ENCODE results near the gene DSCAML1. TPM values are rescaled to one million over a fixed set of nuclear protein-coding genes. Genes with fewer than 3 reads are reported as not detected.

The DSCAML1 gene
- total and polyA plus RNA-seq, 12 donors, result 0.16 to 1.5 (median 0.57) TPM

GRCh38 chr11:117435326-117435725, 361.7 kb downstream of the DSCAML1 start:
- Histone ChIP-seq H3K36me3 (peaks cover 0 to 70% (median 0%) of the 10 kb centered on the region in 9 donors), H3K4me1 (no peaks in the 10 kb centered on the region), H3K9me3 (no peaks in the 10 kb centered on the region), H3K4me3 (no peak overlapping the region), H3K27me3 (peaks cover 0 to 3% (median 0%) of the 10 kb centered on the region in 7 donors), H3K27ac (no peak overlapping the region)
- DNase-seq, result no peak
- TF ChIP-seq CTCF (IDR thresholded peaks at IDR 0.05), result no peak
- intact Hi-C loops (cut with DNase I), result loop anchor here in 4 of 10 donors (5.0 to 10.0 kb wide), 3 partner anchors 509 to 1448 kb away; no protein-coding TSS in a partner anchor
- 73 to 77% methylated on average over 6 of the region's 6 CpGs for WGBS, 2 donors
- no peak for ATAC-seq

- Histone ChIP-seq H3K27ac (no peak overlapping the region), H3K36me3 (peaks cover 0 to 73% (median 0%) of the 10 kb centered on the region in 9 donors), H3K4me3 (no peak overlapping the region), H3K4me1 (no peaks in the 10 kb centered on the region), H3K9me3 (no peaks in the 10 kb centered on the region), H3K27me3 (peaks cover 0 to 3% (median 0%) of the 10 kb centered on the region in 7 donors)
- ATAC-seq (no peak), DNase-seq (no peak)
- 97 to 98% methylated on average over 1 of the region's 1 CpG for WGBS, 2 donors
- intact Hi-C loops (cut with DNase I), result loop anchor here in 4 of 10 donors (10.0 kb wide), 2 partner anchors 510 to 620 kb away; no protein-coding TSS in a partner anchor
- no peak for TF ChIP-seq CTCF (IDR thresholded peaks at IDR 0.05)
These were observed 362.5 kb downstream of the DSCAML1 start for GRCh38 chr11:117434481-117434880.

GRCh38 chr11:117433717-117434116, 363.3 kb downstream of the DSCAML1 start:
- intact Hi-C loops (cut with DNase I), result loop anchor here in 4 of 10 donors (10.0 kb wide), 2 partner anchors 511 to 621 kb away; no protein-coding TSS in a partner anchor
- ATAC-seq (no peak), DNase-seq (no peak)
- no peak for TF ChIP-seq CTCF (IDR thresholded peaks at IDR 0.05)
- Histone ChIP-seq H3K9me3 (no peaks in the 10 kb centered on the region), H3K4me1 (no peaks in the 10 kb centered on the region), H3K27me3 (peaks cover 0 to 3% (median 0%) of the 10 kb centered on the region in 7 donors), H3K27ac (no peak overlapping the region), H3K36me3 (peaks cover 0 to 79% (median 0%) of the 10 kb centered on the region in 9 donors), H3K4me3 (no peak overlapping the region)

- intact Hi-C loops (cut with DNase I), result loop anchor here in 4 of 10 donors (10.0 kb wide), 2 partner anchors 513 to 623 kb away; no protein-coding TSS in a partner anchor
- Histone ChIP-seq H3K27ac (no peak overlapping the region), H3K4me1 (peaks cover 0 to 2% (median 0%) of the 10 kb centered on the region in 9 donors), H3K4me3 (no peak overlapping the region), H3K36me3 (peaks cover 0 to 72% (median 0%) of the 10 kb centered on the region in 9 donors), H3K9me3 (no peaks in the 10 kb centered on the region), H3K27me3 (peaks cover 0 to 6% (median 0%) of the 10 kb centered on the region in 7 donors)
- ATAC-seq, result no peak
- DNase-seq, result no peak
- TF ChIP-seq CTCF (IDR thresholded peaks at IDR 0.05), result no peak
- WGBS, 2 donors, result 98% methylated on average over 7 of the region's 7 CpGs
These were observed 365.6 kb downstream of the DSCAML1 start for GRCh38 chr11:117431436-117431835.

Measured in heart right ventricle (tissue), 16 donors.